Measurements from ENCODE around the gene ADPRH. TPM values are rescaled to one million over a fixed set of nuclear protein-coding genes. Genes with fewer than 3 reads are reported as not detected.

ADPRH gene
- total RNA-seq, 4 donors from 2014 or later, result 1.3 to 3.9 (median 2.3) TPM

DNA sequence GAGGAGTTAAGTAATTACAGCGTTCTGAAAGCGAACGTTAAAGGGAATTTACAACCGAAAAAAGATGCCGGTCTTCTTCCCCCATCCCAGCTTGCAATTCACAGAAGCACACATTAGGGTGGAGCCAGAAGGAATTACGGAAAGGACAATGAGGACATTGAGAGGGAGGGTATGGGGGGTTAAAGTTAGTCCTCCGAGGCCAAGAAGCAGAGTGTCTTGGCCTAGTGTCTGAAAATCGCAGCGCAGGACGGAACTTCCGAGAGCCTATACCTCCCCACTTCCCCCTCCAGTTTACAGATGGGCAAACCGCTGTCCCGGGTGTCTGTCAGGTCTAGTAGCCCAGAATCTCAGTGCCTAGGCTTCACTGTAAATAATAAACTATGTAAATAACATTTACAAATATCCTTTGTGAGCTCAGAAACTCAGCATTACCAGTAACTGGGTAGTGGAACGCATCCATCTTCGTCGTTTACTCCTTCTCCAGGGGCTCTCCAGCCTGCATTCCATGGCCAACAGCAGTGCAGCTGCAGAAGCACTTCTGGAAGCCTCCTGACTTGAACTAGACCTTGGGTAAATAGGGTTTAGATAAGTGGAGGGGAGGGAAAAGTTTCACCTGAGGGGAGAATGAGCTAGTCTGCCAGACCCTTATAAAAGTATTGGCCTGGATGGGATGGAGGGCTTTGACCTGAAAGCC, 922 bp downstream of the ADPRH start:
- Histone ChIP-seq H3K36me3 (no peaks in the 10 kb centered on the region), H3K4me1 (peaks cover 14% of the 10 kb centered on the region), H3K4me3 (peak overlapping the region; percentile 63), H3K9me3 (no peaks in the 10 kb centered on the region), H3K27me3 (no peaks in the 10 kb centered on the region), H3K27ac (peak overlapping the region; percentile 88)
- TF ChIP-seq POLR2AphosphoS5 (IDR thresholded peaks at IDR 0.05) (no peak), POLR2A (IDR thresholded peaks at IDR 0.05) (no peak), EP300 (IDR thresholded peaks at IDR 0.05) (no peak)
- TF ChIP-seq, protein P1, sequence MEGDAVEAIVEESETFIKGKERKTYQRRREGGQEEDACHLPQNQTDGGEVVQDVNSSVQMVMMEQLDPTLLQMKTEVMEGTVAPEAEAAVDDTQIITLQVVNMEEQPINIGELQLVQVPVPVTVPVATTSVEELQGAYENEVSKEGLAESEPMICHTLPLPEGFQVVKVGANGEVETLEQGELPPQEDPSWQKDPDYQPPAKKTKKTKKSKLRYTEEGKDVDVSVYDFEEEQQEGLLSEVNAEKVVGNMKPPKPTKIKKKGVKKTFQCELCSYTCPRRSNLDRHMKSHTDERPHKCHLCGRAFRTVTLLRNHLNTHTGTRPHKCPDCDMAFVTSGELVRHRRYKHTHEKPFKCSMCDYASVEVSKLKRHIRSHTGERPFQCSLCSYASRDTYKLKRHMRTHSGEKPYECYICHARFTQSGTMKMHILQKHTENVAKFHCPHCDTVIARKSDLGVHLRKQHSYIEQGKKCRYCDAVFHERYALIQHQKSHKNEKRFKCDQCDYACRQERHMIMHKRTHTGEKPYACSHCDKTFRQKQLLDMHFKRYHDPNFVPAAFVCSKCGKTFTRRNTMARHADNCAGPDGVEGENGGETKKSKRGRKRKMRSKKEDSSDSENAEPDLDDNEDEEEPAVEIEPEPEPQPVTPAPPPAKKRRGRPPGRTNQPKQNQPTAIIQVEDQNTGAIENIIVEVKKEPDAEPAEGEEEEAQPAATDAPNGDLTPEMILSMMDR (IDR thresholded peaks at IDR 0.05), result no peak
- WGBS, result 23% methylated on average over 16 of the region's 16 CpGs
- DNase-seq (ENCODE audit: low spot score in 2 of 2), result no peak

DNA sequence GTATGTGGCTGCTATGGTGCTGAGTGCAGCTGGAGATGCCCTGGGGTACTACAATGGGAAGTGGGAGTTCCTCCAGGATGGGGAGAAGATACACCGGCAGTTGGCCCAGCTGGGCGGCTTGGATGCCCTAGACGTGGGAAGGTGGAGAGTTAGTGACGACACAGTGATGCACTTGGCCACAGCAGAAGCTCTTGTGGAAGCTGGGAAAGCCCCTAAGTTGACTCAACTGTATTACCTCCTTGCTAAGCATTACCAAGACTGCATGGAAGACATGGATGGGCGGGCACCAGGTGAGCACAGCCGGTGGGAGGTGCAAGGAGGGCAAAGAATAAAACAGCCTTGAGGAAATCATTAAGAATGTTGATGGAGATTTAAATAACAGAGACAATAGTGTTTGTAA, 2.9 kb downstream of the ADPRH start:
- DNase-seq (ENCODE audit: low spot score in 2 of 2), result no peak
- no peaks in the 10 kb centered on the region for H3K9me3 ChIP-seq
- no peak overlapping the region for H3K4me3 ChIP-seq
- no peaks in the 10 kb centered on the region for H3K27me3 ChIP-seq
- no peak overlapping the region for H3K27ac ChIP-seq
- H3K4me1 ChIP-seq, result peaks cover 14% of the 10 kb centered on the region
- TF ChIP-seq, protein P1 (IDR thresholded peaks at IDR 0.05), result no peak
- TF ChIP-seq POLR2AphosphoS5 (IDR thresholded peaks at IDR 0.05) (no peak), POLR2A (IDR thresholded peaks at IDR 0.05) (no peak), EP300 (IDR thresholded peaks at IDR 0.05) (no peak)
- 52% methylated on average over 6 of the region's 6 CpGs for WGBS
- no peaks in the 10 kb centered on the region for H3K36me3 ChIP-seq

DNA sequence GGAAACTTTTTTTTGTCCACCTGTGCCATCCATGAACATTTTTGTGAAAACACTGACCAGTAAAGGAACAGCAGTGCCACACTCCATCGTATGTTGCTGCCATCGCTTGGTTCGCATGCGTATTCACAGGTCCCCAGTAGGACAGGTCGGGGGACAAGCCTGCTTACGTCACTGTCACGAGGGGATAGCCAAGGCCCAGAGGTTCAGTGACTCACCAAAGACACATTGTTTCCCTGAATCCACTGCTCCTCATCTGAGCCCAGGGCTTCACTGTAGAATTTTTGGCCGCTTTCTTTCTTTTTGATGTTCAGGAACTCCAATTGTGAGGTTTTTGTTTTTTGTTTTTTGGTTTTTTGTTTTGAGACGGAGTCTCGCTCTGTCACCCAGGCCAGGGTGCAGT, 5.9 kb downstream of the ADPRH start:
- Histone ChIP-seq H3K4me1 (peaks cover 8% of the 10 kb centered on the region), H3K27ac (no peak overlapping the region), H3K27me3 (no peaks in the 10 kb centered on the region), H3K4me3 (no peak overlapping the region), H3K9me3 (no peaks in the 10 kb centered on the region), H3K36me3 (no peaks in the 10 kb centered on the region)
- WGBS, result 95% methylated on average over 10 of the region's 10 CpGs
- no peak for DNase-seq (ENCODE audit: low spot score in 2 of 2)
- no peak for TF ChIP-seq POLR2A (IDR thresholded peaks at IDR 0.05)
- TF ChIP-seq, protein P1 (IDR thresholded peaks at IDR 0.05), result no peak
- TF ChIP-seq POLR2AphosphoS5 (IDR thresholded peaks at IDR 0.05), result no peak
- TF ChIP-seq EP300 (IDR thresholded peaks at IDR 0.05), result no peak

DNA sequence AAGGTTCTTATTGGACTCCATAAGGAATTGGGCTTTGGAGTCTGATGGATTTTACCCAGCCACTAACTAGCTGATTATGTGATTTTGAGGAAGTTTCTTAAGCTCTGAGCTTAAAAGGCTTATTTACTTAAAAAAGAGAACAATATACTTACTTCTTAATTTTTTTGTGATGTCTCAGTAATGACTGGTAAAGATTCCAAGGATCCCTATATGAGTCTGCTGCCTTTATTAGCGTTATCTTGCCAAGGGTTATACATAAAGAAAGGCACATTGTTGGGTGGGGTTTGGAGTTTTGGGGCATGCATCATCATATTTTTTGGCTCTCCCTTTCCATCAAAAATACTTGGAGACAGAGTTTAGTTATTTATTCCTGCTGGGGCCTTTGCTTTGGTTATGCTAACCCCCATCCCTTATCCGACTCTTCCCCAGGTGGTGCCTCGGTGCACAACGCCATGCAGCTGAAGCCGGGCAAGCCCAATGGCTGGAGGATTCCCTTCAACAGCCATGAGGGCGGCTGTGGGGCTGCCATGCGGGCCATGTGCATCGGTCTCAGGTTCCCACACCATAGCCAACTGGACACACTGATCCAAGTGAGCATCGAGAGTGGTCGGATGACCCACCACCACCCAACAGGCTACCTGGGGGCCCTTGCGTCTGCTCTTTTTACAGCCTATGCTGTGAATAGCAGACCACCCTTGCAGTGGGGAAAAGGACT, 6.7 kb downstream of the ADPRH start:
- WGBS, result 92% methylated on average over 11 of the region's 11 CpGs
- H3K27ac ChIP-seq, result no peak overlapping the region
- TF ChIP-seq POLR2AphosphoS5 (IDR thresholded peaks at IDR 0.05), result no peak
- no peak for TF ChIP-seq POLR2A (IDR thresholded peaks at IDR 0.05)
- no peak for TF ChIP-seq EP300 (IDR thresholded peaks at IDR 0.05)
- TF ChIP-seq, protein P1 (IDR thresholded peaks at IDR 0.05), result no peak
- H3K36me3 ChIP-seq, result no peaks in the 10 kb centered on the region
- H3K4me1 ChIP-seq, result peaks cover 3% of the 10 kb centered on the region
- no peak for DNase-seq (ENCODE audit: low spot score in 2 of 2)
- H3K9me3 ChIP-seq, result no peaks in the 10 kb centered on the region
- H3K4me3 ChIP-seq, result no peak overlapping the region
- H3K27me3 ChIP-seq, result no peaks in the 10 kb centered on the region

DNA sequence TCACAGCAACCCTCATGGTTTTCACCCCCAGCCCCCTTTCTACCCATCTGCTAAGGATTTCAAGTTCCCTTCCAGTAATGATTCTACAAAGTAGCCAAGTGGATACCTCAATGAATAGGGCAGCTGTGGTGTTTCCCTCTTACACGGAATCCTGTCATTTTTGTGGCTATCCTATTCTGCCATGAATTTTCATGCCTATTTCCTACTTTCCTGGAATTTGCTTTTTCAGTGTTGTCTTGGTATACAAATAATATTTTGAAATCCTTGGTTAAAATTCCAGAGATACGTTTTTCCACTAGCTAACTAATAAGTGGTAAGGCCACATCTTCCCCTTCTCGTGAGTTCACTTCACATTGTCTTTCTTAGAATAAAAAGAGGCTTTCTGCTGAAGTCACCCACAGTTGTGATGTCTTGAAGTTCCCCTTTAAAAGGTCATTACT, 7.5 kb downstream of the ADPRH start:
- TF ChIP-seq POLR2AphosphoS5 (IDR thresholded peaks at IDR 0.05) (no peak), POLR2A (IDR thresholded peaks at IDR 0.05) (no peak), EP300 (IDR thresholded peaks at IDR 0.05) (no peak)
- TF ChIP-seq, protein P1 (IDR thresholded peaks at IDR 0.05), result no peak
- no peaks in the 10 kb centered on the region for H3K9me3 ChIP-seq
- H3K4me3 ChIP-seq, result no peak overlapping the region
- H3K4me1 ChIP-seq, result peaks cover 3% of the 10 kb centered on the region
- no peaks in the 10 kb centered on the region for H3K36me3 ChIP-seq
- no peak overlapping the region for H3K27ac ChIP-seq
- no peaks in the 10 kb centered on the region for H3K27me3 ChIP-seq
- DNase-seq (ENCODE audit: low spot score in 2 of 2), result no peak
- 87% methylated on average over 3 of the region's 3 CpGs for WGBS

Data from suprapubic skin (tissue), 4 donors.